Spleen (tissue), 11 donors: Measurements from ENCODE around the gene USP13. TPM values are rescaled to one million over a fixed set of nuclear protein-coding genes. Genes with fewer than 3 reads are reported as not detected.

Experiments used
- DNase-seq: peaks from one replicate; pipeline ENCODE4 v3.0.0-alpha.2; 2020
- H3K27ac ChIP-seq, 8 donors: fragments of 200-600 bp; sonication (generic) in 7 of 8; 1 replicate in 4 of 8; 2 replicates in 4 of 8; pipeline versions ENCODE4 v1.5.0 to v1.8.0; 2016 to 2021; ENCODE audit warnings: inconsistent platforms in 4 of 8, mild to moderate bottlenecking in 4 of 8, moderate library complexity in 1 of 8
- H3K27me3 ChIP-seq, 7 donors: fragments of 200-600 bp; sonication (generic) in 6 of 7; replicated peaks in 1 of 7; 1 replicate in 4 of 7; 2 replicates in 3 of 7; pipeline versions ENCODE4 v1.5.0 to v1.8.0; 2016 to 2021; ENCODE audit warnings: inconsistent platforms in 3 of 7, mild to moderate bottlenecking in 1 of 7
- H3K36me3 ChIP-seq, 6 donors: fragments of 200-600 bp; sonication (generic) in 5 of 6; 1 replicate in 4 of 6; 2 replicates in 2 of 6; pipeline versions ENCODE4 v1.5.0 to v1.8.0; 2016 to 2021; ENCODE audit warnings: inconsistent platforms in 2 of 6
- H3K4me1 ChIP-seq, 6 donors: fragments of 200-600 bp; sonication (generic) in 5 of 6; 1 replicate in 3 of 6; 2 replicates in 3 of 6; pipeline versions ENCODE4 v1.5.0 to v1.8.0; 2016 to 2021; ENCODE audit warnings: inconsistent platforms in 3 of 6
- H3K4me3 ChIP-seq, 8 donors: fragments of 200-600 bp; sonication (generic) in 7 of 8; 1 replicate in 4 of 8; 2 replicates in 4 of 8; pipeline versions ENCODE4 v1.5.0 to v1.8.0; 2016 to 2021; ENCODE audit warnings: inconsistent platforms in 4 of 8, mild to moderate bottlenecking in 4 of 8, moderate library complexity in 2 of 8
- H3K9me3 ChIP-seq, 8 donors: fragments of 200-600 bp; sonication (generic) in 7 of 8; 1 replicate in 4 of 8; 2 replicates in 4 of 8; pipeline versions ENCODE4 v1.5.0 to v1.8.0; 2016 to 2021; ENCODE audit warnings: inconsistent platforms in 4 of 8
- CTCF ChIP-seq, 11 experiments: fragments of 200-600 bp in 7 of 11; fragments of 450-650 bp in 4 of 11; sonication (generic) in 4 of 11; IDR thresholded peaks in 8 of 11; conservative IDR thresholded peaks in 3 of 11; 1 replicate in 7 of 11; 2 replicates in 4 of 11; pipeline versions ENCODE4 v1.4.0 to v1.8.0; 2016 to 2021; ENCODE audit warnings: antibody characterized with exemption in 11 of 11, inconsistent platforms in 4 of 11, mild to moderate bottlenecking in 1 of 11
- POLR2A ChIP-seq, 3 donors: fragments of 450-650 bp; IDR thresholded peaks; one replicate each; pipeline ENCODE4 v1.5.1; 2017; ENCODE audit warnings: antibody characterized with exemption in 3 of 3, mild to moderate bottlenecking in 1 of 3
- POLR2AphosphoS5 ChIP-seq, 3 donors: sonication (generic); formaldehyde crosslinking; IDR thresholded peaks; one replicate each; pipeline ENCODE4 v1.5.1; 2017; ENCODE audit warnings: antibody characterized with exemption in 3 of 3
- WGBS, 5 donors: extraction: QIAGEN DNeasy Blood & Tissue Kit in 3 of 5; methylation state at CpG; one replicate each; pipeline versions ENCODE4 v1.1.5 to v1.1.7; 2013 to 2018; 5-methylcytosine and 5-hydroxymethylcytosine counted together
- intact Hi-C: fragments of 100-400 bp; cut with DNase I; formaldehyde crosslinking; loops from one replicate; pipeline ENCODE4 v1.15.0; 2023; ENCODE audit warnings: low total_unique reads
- polyA plus RNA-seq, 3 donors: library from polyadenylated mRNA; stranded (reverse); fragments of 200-250 nt; gene quantifications; one replicate each; pipeline ENCODE4 v1.2.1, GENCODE V29; 2013
- total RNA-seq, 7 donors: library from RNA; depleted of rRNA in 3 of 7; stranded (reverse); fragments of >200 nt in 3 of 7; fragmentation: NEBNext Ultra II Directional in 4 of 7; extraction: Animal tissue kit (Norgen Biotek cat#: 25700) in 4 of 7; gene quantifications; one replicate each; pipeline versions ENCODE4 v1.1.0 to v1.2.1, GENCODE V29; 2016 to 2021
- donor health status: healthy with polysubstance abuse.
- donor health status: DM: no; HTN: no; CAD: no; lungs with moderate emphysema.
- donor health status: DM: no; HTN: no; CAD: no.
- donor health status: Bipolar disorder and iron deficiency.
- donor health status: healthy.
- donor health status: DM: no; HTN: no; CAD: no.
- donor health status: DM: yes; HTN: yes; CAD: no.

Gene USP13
- total and polyA plus RNA-seq, 10 donors, result 1.1 to 9.4 (median 7.1) TPM

DNA sequence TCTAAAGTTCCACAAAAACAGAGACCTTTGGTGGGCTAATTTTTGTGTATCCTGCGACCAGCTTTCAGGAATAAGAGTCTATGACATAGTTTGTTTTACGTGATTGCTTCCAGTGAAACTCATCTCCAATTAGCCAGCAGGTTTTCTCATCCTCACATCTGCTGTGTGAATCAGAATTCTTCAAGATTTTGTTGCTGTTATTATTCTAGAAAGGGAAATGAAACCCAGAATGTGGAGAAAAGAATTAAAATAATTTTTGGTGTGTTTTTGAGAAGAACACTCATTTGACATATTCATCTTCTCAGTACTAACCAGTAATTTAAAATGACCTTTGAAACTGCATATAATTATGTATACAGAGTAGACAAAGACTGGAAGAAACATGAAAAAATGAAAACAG lies 175.9 kb downstream of the USP13 start:
- no peak overlapping the region for H3K4me3 ChIP-seq
- intact Hi-C loops, result no loop called here
- H3K9me3 ChIP-seq, result no peaks in the 10 kb centered on the region
- H3K4me1 ChIP-seq, result no peaks in the 10 kb centered on the region
- DNase-seq, result no peak
- TF ChIP-seq CTCF (IDR thresholded peaks at IDR 0.05 in 8 of 11, conservative IDR thresholded peaks at IDR 0.05 in 3 of 11), result no peak
- no peak for TF ChIP-seq POLR2A (IDR thresholded peaks at IDR 0.05)
- TF ChIP-seq POLR2AphosphoS5 (IDR thresholded peaks at IDR 0.05), result no peak
- H3K36me3 ChIP-seq, result no peaks in the 10 kb centered on the region
- WGBS, 5 donors, result 72 to 91% (median 82%) methylated on average over 2 of the region's 2 CpGs
- H3K27ac ChIP-seq, result no peak overlapping the region
- H3K27me3 ChIP-seq, result peaks cover 0 to 22% (median 0%) of the 10 kb centered on the region in 7 donors

DNA sequence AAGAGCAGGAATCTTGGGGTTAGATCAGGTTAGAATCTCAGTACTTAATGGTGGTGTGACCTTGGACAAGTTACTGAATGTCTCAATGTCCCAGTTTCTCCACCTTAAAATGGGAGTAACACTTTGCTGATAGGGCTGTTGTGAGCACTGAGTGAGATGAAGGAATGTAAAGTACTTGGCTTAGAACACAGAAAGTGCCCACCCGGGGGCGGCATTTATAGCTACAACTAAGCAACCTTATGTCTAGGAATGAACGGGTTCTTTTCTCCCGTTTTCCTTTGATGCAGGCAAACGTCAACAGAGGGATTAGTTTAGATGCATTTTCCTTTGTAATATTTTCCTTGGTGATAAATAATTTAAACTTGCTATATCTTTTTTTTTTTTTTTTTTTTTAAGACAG lies 176.6 kb downstream of the USP13 start:
- DNase-seq, result no peak
- H3K9me3 ChIP-seq, result no peaks in the 10 kb centered on the region
- H3K36me3 ChIP-seq, result no peaks in the 10 kb centered on the region
- peaks cover 0 to 18% (median 0%) of the 10 kb centered on the region in 7 donors for H3K27me3 ChIP-seq
- TF ChIP-seq CTCF (IDR thresholded peaks at IDR 0.05 in 8 of 11, conservative IDR thresholded peaks at IDR 0.05 in 3 of 11) (no peak), POLR2A (IDR thresholded peaks at IDR 0.05) (no peak), POLR2AphosphoS5 (IDR thresholded peaks at IDR 0.05) (no peak)
- H3K27ac ChIP-seq, result no peak overlapping the region
- no peak overlapping the region for H3K4me3 ChIP-seq
- 70 to 81% (median 72%) methylated on average over 5 of the region's 5 CpGs for WGBS, 5 donors
- intact Hi-C loops, result no loop called here
- H3K4me1 ChIP-seq, result no peaks in the 10 kb centered on the region

GRCh38 chr3:179832333-179832854 lies 179.6 kb downstream of the USP13 start:
- no peak overlapping the region for H3K4me3 ChIP-seq
- no peaks in the 10 kb centered on the region for H3K36me3 ChIP-seq
- no peak overlapping the region for H3K27ac ChIP-seq
- intact Hi-C loops, result no loop called here
- DNase-seq, result no peak
- TF ChIP-seq CTCF (IDR thresholded peaks at IDR 0.05 in 8 of 11, conservative IDR thresholded peaks at IDR 0.05 in 3 of 11) (no peak), POLR2AphosphoS5 (IDR thresholded peaks at IDR 0.05) (no peak), POLR2A (IDR thresholded peaks at IDR 0.05) (no peak)
- no peaks in the 10 kb centered on the region for H3K9me3 ChIP-seq
- WGBS, 5 donors, result 91 to 97% (median 94%) methylated on average over 3 of the region's 3 CpGs
- peaks cover 0 to 18% (median 0%) of the 10 kb centered on the region in 7 donors for H3K27me3 ChIP-seq
- no peaks in the 10 kb centered on the region for H3K4me1 ChIP-seq

DNA sequence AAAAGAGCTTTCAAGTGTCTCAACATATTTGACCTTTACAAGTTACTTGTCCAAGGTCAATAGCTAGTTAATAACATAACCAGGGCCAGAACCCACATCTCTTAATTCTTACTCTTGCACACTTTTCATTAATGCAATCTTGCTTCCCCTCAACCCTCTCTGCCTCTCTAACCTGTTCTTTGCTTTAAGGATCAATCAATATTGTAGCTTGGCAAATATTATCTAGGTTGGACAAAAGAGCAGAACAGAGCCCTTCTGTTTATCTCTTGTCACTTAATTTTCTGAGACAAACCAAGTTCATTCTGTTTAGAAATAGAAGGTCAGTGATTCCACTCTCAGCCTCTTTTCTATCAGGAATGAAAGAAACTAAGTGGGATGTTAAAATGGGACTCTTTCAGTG lies 180.5 kb downstream of the USP13 start:
- intact Hi-C loops, result no loop called here
- DNase-seq, result no peak
- H3K4me1 ChIP-seq, result no peaks in the 10 kb centered on the region
- no peak overlapping the region for H3K27ac ChIP-seq
- no peaks in the 10 kb centered on the region for H3K9me3 ChIP-seq
- peaks cover 0 to 18% (median 0%) of the 10 kb centered on the region in 7 donors for H3K27me3 ChIP-seq
- TF ChIP-seq POLR2AphosphoS5 (IDR thresholded peaks at IDR 0.05) (no peak), POLR2A (IDR thresholded peaks at IDR 0.05) (no peak), CTCF (IDR thresholded peaks at IDR 0.05 in 8 of 11, conservative IDR thresholded peaks at IDR 0.05 in 3 of 11) (no peak)
- H3K4me3 ChIP-seq, result no peak overlapping the region
- no peaks in the 10 kb centered on the region for H3K36me3 ChIP-seq
